Activated CD4-positive, alpha-beta T cell treated with anti-CD3 and anti-CD28 coated beads, Interleukin-2, amount 50 U/mL, for 1 hour (primary cell): ENCODE data around the gene CRELD2.

Source experiments
- DNase-seq: peaks from one replicate; pipeline ENCODE4 v3.0.0-alpha.2; 2020

CRELD2 gene

DNA sequence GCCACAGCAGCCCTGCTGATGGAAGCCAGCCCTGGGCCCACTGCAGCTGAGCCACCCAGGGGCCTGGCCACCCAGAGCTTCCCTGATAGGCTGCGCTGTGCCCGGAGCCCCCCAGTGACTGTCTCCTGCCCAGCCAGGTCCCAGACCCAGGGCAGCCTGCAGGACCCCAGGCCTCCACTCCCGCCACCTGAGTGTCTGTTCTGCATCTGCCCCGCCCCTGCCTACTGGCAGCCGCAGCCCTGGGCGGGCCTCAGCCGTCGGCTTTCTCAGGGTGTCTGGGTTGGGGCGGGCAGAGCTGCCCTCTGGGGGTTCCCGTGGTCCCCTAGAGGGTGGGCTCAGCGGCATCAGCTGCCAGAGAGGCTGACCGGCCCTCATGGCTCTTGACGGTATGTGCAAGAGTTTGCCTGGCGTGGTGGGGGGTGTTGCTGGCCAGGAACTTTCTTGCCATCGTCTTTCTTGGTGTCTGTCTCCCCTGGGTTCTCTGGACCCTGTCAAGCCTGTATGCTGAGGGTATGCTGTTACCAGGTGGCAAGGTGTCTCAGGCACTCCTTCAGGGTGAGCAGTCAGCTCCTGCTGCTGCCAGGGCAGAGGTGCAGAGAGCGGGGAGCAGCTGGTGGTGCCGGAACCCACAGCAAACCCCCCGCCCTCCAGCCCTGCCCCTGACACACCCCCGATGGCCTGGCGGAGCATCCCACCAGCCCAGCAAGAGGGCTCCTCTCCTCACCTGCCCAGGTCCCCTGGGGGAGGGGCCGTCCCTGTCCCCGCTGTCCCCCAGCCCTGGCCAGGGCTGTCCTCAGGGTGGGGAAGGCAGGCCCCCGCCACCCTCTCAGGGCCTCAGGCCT lies 29.9 kb downstream of the CRELD2 start:
- DNase-seq = no peak

DNA sequence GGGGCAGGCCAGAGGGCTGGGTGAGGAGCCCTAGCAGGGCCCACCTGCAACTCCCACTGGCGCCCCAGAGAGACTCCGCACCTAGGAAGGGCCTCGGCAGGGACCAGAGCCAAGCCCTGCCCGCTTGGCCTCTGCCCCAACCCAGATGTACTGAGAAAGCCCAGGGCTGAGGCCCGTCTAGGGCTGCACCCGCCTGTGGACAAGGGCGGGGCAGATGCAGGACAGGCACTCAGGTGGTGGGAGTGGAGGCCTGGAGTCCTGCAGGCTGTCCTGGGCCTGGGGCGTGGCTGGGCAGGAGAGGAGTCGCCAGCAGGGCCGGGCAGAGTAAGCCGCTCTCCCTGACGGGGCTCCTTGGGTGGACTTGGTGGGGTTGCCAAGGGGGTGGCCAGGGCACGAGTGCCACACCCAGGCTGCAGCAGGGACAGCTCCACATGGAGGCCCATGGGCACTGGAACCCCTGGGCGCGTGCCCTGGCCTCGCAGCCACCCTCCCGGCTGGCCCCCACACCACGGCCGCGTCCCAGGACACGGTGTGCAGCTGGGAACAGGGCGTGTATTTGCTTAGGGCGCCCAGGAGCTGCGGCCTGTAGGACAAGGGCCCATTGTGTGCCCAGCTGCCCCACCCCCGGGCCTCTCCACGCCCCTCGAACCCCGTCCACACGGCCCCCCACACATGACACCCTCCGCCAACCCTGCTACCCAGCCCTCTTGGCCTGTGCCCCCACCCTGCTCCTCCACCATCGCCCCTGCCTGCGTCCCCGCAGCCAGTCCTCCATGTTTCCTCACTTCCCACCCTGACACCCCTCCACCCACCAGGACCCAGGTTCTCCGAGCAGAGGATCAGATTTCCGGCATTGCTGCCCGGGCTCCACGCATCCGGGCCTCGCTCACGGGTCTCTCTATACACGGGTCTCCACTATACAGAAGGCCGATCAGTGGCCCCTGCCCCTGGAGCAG lies 30.8 kb downstream of the CRELD2 start:
- no peak for DNase-seq

DNA sequence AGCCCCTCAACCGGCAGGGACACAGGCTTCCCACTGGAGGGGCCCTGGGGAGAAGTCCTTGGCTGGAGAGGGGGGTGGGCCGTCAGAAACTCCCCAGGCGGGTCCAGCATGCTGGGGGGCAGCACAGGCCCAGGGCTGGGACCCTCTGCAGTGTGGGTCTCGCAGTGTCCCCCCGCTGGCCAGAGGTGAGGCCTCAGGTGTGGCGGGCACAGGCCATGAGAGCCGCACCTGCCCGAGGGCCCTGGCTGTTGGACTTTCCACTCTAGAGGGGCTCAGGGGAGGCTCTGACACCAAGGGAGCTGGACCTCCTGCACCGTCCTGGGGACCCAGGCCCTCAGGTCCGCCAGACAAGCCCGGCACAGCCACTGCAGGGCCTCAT lies 31.5 kb downstream of the CRELD2 start:
- DNase-seq = no peak

DNA sequence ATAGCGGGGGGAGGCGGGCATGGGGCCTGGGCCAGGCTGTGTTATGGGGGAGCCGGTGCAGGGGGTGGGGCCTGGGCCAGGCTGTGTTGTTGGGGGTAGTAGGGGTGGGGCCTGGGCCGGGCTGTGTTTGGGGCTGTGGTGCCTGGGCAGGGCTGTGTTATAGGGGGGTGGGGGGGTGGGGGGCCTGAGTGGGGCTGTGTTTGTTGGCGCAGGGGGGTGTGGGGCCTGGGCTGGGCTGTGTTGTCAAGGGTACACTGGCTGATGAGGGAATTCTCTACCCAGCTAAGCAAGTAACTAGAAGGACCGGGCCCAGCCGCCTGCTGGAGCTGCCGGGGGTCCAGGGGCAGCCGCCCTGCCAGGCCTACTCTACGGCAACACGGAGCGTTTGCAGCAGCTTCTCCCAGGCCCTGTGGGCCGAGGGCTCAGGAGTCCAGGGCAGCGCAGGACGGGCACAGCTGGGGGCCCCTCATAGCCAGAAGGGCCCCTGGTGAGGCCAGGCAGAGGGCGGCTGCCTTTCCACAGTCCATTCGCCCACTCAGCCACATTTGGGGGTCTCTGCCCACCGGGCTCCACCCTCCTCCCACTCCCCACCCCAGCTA lies 32.1 kb downstream of the CRELD2 start:
- no peak for DNase-seq

DNA sequence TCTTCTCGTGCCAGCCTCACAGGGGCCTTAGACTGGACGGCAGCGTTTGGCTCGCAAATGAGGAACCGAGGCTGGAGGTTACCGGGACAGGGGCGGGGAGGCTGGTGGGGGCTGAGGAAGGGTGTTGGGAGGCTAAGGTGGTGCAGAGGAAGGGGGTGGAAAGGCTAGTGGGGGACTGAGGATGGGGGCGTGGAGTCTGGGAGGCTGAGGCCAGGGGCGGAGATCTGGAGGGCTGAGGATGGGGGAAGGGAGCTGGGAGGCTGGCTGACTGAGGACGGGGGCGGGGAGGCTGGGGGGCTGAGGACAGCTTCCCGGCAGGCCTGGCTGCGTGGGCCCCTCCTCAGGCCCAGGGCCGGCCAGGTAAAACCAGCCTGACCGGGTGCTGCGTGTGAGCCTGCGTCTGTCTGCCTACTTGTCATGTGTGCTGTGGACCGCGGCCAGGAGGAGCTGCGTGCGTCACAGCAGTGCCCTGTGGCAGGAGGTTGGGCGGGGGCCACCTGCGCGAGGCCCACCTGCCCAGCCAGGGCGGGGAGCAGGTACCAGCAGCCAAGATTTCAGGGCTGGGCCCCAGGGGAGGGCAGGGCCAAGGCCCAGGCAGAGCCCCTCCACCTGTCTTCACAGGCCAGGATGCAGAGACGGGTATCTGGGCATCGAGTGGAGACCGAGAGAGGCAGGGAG lies 32.7 kb downstream of the CRELD2 start:
- DNase-seq = no peak

DNA sequence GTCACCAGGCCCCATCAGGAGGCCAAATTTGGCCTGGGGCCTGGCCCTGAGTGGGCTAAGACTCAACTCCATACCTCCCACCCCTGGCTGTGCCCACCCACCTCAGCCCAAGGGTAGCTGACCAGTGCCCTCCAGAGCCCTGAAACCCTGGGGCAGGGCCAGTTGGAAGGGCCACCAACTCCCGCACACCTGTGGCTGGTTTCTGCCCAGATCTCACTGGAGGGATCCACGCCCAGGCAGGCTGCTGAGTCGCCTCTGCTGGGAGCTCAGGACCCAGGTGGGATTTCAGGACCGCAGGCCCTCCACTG lies 33.2 kb downstream of the CRELD2 start:
- DNase-seq = no peak

DNA sequence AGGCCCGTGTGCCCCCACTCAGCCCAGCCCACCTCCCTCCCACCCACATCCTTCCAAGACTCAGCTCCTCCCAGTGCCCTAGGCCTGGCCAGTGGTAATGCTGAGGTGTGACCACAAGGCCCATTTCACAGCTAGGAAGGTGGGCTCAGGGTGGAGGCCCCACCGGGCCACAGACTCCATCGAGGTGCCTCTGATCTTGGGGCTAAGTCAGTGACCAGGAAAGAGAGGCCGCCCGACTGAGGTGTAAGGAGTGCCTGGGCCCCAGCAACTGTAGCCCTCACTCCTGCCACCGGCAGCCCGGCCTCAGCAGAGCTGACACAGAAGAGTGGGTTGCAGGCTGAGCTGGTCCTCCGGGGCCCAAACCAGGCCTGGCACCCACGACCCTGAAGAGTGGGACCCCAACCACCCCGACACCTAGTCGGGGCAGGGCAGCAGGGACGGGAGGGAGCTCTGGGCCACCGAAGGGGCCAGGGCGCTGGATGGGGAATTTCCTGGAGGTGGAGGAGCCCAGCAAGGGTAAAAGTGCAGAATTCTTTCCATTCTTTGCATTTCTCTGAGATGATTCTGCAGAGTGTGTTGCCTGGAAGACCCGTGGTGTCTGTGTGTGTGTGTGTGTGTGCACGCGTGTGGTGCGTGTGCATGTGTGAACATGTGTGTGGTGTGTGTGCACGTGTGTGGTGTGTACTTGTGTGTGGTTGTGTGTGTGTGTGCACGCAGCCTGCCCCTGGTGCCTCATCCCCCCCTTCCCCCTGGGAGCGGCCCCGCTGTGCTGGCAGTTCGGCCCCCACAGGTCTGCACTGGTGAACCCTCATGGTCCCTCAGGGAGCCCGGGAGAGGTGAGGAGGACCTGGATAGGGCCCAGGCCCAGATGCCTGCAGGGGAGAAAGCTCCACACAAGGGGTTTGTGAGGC lies 33.8 kb downstream of the CRELD2 start:
- DNase-seq = no peak

DNA sequence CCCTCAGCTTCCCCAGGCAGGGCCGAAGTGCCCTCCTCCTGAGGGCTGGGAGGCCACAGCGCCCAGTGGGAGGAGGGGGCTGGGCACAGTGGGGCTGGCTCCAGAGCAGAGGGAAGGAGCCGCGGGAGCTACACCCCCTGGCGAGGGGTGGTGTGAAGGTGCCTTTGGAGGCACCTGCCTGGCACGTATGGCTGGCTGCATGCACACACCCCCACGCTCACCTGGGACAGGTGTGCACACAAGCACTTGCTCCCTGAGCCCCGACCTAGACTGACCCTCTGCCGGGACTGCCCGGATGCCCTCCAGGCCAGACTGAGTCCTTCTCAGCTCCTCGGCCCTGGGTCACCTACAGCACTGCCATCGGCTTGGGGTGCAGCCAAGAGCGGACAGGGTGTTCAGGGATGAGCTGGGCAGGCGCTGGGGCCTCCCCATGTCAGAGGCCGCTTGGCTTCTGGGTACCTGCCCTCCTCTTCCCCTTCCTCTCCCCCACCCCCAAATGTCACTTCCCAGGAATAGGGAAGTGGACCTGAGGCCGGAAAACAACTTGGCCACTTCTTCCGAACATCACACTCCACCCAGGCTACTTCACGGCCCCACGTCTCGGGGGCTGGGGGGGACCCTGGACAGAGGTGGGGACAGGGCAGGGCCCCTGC lies 34.7 kb downstream of the CRELD2 start:
- no peak for DNase-seq

DNA sequence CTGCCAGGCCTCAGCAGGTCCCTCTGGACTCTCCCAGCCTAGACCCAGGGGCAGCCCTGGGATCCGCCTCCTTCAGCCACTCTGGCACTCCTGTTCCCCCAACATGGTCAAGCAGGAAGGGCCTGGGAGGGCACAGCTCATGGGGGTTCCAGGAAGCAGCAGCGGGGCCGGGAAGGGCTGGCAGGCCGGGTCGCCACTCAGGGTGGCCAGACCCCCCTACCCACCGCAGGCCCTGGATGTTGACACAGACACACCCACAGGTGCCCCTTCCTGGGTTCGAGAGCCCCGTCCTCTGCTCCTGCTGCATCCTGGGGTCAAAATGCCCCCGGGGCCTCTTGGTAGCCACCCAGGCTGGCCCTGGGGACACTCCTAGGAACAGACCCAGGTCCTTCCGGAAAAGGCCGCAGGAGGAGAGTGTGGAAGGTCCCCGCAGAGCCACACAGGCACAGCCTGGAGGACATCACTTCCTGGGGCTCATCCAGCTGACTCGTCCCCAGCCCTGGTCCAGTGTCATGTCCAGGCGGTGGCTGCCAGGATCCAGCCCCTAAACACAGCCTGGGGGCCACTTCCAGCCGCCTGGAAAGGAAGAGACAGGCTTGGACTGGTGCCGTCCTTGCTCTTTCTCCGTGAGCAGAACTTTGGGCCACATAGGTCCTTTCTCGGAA lies 35.4 kb downstream of the CRELD2 start:
- DNase-seq = no peak

DNA sequence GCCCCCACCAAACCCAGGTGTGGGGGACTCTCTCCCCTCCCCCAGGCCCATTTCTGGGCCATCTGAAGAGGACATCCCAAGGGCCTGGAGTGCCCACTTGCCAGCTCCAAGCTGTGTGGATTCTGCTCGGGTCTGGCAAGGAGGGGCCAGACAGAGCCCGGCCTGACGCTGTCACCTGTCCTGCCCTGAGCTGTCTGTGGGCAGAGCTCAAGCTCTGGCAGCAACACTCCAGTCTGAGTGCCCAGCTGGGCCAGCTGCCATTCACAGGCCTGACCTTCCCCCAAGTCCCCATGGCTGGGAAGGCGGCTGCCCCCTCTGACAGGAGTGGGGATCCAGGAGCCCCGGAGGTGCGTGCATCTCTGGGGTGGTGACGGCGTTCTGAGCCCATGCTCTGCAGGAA lies 35.9 kb downstream of the CRELD2 start:
- no peak for DNase-seq

DNA sequence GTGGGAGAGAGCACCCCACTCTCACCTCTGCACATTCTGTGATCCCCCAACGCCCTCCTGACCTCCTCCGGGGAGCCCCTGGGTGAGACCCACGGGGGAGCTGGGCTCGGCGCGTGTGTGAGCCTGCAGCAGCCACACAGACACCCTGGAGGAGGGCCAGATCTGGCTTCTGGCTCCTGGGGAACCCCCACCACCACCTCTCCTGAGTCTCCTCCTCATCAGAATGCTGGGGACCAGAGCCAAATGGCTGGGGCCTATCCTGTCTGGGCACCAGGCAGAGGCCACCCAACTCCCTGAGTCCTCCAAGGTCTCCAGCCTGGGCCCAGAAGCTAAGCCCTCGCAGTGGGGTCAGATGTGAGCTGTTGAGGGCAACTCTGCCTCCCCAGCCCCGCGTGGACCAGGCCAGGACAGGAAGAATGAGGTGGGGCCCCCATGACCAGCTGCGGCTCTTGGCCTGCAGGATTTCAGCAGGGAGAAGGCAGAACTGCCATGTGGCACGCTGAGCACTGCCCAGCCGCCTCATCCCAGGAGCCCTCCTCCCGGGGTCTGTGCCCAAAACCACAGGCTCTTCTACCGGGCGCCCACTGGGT lies 36.7 kb downstream of the CRELD2 start:
- no peak for DNase-seq

DNA sequence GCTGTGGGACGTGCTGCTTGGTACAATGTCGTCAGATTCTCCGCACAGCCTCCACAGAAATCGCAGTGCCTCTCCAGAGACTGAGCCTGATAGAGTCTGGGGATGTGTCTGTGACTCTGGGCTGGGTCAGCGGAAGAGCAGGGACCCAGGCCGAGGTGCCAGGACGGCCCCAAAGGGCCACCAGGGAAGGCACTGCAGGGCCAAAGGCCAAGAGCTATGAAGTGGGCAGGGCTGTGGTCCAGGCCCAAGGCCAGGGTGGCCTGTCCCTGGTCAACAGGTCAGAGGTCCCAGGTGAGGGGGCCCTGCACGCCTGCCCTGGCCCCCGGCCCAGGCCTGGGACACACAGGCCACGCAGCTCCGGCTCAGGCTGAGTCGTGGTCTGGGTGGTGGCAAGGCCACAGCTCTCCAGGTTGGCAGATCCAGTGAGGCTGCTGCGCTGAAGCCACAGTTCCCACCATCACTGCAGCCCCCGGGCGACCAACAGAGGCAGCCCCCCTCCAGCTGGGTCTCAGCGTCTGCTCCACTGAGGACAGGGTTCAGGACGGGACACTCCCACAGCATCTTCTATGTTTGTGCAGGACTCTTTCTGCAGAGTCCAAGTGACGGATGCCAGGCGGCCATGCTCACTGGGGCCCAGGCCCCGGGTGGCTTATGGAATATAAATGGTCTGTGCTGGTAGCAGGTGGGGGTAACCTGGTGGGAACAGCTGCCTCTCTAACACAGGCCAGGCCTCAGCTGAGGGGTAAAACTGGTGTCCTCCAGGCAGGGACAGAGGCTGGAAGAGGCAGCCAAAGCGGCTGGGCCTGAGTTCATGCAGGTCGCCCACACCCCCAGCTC lies 37.4 kb downstream of the CRELD2 start:
- DNase-seq = no peak

DNA sequence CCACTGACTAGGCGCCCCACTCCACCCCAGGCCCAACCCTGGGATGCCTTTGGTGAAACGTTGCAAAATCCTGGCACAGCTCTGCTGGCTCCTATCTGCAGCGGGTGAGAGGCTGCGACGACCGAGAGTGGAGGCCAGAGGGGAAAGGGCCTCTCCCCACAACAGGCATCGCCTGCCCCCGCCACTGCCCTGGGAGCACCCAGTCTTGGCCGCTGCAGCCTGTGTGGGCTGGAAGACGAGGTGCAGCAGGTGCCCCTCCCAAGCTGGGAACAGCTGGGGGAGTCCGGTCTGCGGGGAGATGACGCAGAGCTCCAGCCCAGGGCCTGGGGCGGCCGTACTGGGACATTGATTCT lies 38.0 kb downstream of the CRELD2 start:
- DNase-seq = no peak

DNA sequence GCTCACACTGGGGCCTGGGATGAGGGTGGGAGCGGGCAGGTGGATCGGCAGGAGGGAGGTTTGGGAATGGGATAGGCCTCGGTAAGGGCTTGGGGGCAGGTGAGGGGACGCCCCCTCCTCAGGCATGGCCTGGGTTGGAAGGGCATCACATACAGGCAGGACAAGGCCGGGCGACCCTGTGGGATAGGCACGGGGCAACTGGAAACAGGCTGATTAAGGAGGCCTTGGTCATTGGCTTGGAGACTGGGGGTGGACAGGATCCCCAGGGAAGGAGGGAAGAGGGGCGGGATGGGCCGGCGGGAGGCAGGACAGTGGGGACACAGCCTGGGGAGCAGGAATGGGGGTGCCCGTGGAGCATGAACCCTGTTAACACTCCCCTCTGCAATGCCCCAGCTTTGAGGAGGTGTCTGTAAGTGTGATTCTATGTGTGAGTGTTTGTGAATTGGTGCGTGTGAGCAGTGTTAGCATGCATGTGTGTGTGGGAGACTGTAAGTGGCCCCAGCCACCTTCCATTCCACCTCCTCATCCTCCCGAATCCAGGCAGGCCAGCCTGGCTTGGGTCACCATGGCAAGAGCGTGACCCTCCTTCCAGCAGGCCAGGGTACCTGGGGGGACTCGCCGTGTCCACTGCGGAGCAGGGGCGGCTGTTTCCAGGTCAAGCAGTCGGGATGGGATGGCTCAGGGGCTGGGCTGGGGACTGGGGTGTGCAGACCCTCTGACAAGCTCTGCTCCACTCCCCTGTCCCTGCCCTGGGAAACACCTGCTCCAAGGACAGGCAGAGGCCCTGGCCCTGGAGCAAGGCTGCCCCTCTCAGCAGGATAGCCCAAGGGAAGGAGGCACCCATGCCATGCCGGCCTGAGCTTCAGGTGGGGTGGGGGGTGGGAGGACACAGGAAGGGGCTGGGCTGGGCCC lies 38.7 kb downstream of the CRELD2 start:
- no peak for DNase-seq

DNA sequence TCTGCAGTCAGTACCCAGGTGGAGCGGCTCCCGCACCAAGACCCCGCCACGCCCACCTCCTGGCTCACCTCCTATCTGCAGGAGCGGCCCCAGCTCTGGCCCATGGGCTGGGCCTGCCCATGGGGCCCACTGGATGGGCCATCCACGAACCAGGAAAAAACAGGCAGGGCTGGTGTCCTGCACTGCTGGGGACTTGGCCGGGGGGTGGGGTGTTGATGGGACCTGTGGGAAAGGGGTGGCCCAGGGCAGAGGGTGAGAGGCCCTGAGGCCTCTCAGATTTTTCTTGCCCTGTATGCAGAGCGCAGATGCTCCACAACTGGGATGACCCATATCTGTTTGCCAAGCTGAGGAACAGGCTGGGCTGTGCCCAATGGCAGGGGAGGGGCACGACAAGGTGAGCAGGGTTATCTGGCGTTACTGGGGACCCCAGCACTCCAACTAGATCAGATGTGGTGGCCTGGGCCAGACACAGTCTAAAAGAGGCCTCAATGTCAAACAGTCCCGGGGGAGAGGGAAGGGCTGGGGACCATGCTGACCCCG lies 39.5 kb downstream of the CRELD2 start:
- DNase-seq = no peak

DNA sequence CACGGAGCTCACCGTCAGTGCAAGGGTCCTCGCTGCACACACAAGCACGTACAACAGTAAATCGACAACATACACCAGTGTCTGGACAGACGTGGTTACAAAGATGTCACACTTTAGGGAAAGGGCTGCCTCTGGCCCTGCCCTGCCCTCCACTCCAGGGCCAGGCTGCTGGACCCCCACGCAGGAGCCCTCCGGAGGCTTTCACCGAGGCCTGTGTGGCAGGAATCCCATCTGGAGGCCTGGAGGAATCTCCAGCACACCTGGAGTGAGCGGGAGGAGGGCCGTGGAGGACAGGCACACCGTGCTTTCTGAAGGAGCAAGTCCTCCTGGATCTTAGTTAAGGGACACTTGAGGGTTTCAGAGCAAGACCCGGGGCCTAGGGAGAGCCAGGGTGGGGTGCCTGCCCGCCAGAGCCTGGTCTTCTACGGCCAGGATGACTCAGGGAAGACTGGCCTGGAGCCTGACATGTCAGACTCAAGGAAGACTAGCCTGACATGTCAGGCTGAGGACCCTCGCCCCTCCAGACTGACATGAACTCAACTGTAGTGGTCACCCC lies 40.0 kb downstream of the CRELD2 start:
- no peak for DNase-seq

DNA sequence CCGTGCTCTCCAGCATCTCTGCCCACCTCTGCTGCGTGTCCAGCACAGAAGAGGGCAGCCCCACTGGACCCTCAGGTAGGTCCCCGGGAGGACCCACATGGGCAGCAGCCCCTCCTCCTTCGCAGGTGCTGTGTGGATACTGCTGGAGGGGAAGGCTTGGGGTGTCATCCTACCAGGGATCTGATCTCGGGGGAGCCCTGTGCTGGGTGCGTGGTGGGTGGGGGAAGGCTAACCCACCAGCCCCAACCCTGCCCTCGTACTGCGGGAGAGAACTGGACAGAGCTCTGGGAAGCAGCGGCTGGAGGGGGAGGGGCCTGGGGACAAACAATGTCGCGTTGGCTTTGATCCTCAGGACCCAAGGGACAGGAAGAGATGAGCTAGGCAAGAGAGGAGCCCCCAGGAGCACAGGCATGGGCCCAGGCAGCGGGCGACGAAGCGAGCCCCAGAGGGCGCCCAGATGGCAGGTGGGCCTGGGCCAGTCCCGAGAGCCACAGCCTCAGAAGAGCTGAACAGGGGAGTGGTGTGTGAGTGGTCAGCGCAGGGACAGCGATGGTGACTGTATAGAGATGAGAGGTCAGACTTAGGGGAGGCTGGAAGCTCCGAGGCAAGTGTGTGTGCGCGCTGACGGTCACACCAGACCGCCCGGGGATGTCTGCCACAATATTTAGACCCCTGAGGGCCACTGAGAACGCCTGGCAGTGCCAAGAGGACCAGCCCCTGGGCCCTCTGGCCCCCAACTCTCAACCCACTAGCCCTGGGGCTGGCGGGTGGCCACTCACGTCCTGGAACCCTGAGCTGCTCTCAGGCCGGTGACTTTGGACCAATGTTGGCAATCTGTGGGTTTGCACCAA lies 40.7 kb downstream of the CRELD2 start:
- DNase-seq = no peak
